GM21447 (cell line): Measurements from ENCODE around the gene STARD13.

Experiments used
- ATAC-seq: cut with Tn5 transposase; IDR thresholded peaks from one replicate; pipeline ENCODE4 v1.9.1; 2021; ENCODE audit not compliant: unreplicated experiment

The STARD13 gene

DNA sequence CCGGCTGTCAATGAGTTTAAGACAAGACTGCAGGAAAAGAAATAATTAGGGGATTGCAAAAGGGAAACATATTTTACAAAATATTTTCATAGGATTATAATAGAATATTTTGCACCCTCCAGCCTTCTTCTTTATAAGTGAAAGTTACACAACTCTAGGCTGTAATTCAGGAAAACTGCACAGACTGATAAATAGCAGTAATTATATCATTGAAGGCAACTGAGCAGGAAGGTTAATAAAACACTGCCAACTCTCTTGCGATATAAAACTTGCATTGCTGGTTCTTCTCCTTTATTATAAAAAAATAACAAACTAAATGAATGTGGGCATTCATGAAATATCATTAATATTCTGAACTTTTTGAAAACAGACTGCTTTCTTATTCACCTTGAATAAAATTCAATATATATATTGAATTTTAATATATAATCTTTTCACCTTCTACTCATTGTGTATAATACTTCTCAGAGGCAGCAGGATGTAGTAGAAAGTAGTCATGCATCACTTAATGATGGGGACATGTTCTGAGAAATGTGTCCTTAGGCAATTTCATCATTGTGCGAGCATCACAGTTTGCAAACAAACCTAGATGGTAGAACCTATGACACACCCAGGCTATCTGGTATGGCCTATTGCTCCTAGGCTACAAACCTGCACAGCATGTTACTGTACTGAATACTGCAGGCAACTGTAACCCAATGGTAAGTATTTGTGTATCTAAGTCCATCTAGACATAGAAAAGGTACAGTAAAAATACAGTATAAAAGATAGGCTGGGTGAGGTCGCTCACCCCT is 24.9 kb upstream of the STARD13 start:
- no peak for ATAC-seq

DNA sequence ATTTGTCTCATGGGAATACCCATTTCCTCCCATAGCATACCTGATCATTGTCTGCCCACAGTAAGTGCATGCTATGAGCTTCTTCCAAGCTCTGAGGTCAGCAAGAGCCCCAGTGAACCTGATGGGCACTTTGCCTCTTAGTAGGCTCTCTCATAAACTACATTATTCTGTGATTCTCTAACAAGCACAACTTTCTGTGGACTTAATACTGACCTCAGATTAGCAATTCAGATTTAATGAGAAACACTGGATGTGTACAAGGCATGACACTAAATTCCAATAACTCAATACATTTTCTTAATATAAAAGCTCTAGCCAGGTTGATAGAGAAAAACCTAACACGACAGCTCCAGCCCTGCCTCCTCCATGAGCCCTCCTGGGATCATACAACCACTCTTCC is 23.3 kb upstream of the STARD13 start:
- no peak for ATAC-seq

DNA sequence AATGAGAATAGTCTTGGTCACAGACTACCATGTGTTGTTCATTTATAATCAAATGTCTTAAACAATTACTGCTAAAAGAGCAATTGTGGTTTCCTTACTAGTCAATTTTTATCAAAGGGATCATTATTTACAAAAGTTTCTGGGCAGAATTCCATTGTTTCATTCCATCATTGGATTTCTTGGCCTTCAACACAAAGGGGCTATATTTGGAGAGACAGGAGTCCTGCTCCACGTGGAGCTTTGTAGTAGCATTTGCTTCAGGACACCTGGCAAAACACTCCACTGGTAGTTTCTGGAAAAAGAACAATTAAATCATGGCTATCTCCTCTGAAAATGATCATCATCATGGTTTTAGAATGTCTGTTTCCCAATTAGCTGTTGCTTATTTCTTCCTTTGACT is 22.3 kb upstream of the STARD13 start:
- ATAC-seq: no peak

DNA sequence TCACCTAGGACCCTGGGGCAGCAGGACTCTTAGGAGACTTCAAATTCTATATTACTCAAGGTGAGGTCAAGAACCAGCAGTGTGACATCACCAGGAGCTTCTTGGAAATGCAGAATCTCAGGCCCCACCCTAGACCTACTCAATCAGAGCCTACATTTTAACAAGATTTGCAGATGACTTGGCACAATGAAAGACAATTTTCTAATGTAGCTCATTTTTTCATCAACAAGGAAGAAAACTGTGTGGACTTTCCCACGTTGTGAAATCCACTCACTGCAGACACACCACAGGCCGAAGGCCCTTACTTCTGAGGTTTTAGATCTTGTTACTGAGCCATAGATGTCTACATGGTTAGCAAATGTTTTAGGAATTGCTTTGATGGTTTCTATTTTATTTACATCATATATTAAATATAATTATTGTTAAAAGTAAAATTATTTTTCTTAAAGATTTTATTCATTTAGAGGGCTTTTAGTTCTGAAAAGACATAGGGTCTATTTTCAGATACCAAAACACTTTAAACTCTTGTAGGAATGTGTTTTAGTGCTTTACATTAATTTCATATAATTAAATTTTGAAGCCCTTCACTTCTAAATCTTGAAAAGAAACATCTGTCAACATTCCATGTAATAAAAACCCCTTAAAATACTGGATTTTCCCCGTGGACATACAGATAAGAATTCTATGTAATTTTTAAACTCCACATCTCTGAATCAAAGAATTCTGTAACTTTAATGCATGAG is 18.5 kb upstream of the STARD13 start:
- ATAC-seq: no peak

- no peak for ATAC-seq
These were observed 14.1 kb upstream of the STARD13 start for GRCh38 chr13:33299626-33300025.

- ATAC-seq: no peak
These were observed 11.4 kb upstream of the STARD13 start for GRCh38 chr13:33296793-33297425.

DNA sequence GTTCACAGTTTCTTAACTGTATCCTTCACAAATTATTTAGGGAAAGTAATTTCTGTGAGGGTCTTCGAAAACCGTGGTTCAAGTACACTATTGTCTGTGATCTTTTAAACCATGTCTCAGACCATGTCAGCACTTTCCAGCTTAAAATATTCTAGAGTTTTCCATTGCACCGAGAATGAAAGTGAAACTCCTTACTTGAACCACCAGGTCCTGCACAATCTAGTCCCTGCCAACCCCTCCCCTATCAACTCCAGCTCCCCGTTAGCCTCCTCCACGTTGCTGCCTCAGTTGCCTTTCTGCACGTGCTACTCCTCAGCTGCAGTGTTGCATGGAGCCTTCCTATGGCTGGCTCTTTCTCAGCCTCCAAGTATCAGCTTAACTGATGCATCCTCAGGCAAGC is 7.2 kb upstream of the STARD13 start:
- no peak for ATAC-seq

GRCh38 chr13:33290421-33290965 is 4.9 kb upstream of the STARD13 start:
- no peak for ATAC-seq

- ATAC-seq: no peak
These were observed 4.4 kb upstream of the STARD13 start for GRCh38 chr13:33289966-33290365.

DNA sequence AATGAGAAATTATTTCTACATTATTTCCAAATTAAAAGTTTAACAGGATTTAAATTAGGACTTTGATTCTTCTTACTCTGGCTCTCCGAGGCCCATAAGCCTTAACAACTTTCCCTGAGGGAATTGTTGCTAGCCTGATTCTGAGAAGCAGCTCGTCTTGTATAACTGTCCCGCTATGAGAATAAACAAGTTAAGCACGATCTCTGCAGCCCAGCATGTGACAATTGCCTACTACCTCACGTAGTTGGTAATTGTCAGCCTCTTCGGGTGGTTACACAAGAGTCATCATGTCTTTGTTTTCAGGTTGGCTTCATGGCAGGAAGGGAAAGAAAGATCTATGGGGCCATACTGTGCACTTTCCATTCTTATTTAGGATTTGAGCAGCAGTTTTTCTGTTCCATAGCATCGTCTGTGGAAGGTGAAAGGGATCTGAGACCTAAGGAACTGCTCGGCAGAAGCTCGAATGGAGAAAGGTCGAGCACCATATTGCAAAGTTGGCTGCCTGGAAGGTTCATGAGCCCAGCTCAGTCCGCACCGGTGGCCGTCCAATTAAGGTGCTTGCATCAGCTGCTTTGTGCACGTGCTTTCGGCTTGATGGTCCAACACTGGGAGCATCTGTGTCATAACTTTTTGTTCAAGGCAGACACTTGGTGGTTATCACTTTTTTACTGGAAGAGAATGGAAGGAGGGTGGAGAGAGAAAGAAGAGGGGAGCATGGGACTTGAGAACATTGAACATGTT is 1.8 kb upstream of the STARD13 start:
- no peak for ATAC-seq

GRCh38 chr13:33286128-33286527 is 573 bp upstream of the STARD13 start:
- no peak for ATAC-seq

DNA sequence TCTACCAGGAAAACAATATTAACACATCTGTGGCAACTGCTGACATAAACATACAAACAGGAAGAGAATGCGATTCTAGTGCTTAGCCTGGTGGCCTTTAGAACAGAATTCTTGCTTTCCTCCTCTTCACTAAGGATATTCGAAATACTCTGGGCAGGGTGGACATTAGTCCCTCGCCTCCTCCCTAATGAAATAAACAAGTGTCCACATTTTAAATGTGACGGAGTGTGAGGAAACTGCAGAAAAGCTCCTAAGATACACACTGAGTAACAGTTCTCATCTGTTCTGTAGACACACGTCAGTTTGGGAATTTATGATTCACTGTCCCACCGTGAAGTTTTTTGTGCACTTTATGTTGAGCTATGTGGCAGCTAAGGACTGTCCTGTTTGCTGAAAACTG is 639 bp downstream of the STARD13 start:
- no peak for ATAC-seq

DNA sequence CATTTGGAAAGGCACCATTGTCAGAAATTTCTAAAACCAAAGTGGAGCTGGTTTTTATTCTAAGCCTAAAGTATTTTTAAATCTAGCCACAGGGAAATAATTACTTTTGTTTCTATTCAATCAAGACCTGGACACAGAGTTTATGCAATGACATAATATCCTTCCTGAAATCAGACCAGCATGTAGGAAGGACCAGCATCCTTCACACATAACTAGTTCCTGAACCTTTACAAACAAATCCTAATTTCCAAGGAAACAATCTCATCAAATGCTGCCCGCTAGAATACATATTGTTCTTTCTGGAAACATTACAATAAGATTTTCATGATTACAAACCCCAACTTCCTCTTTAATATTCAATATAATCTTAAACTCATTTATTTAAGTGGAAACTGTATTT is 1.5 kb downstream of the STARD13 start:
- no peak for ATAC-seq

DNA sequence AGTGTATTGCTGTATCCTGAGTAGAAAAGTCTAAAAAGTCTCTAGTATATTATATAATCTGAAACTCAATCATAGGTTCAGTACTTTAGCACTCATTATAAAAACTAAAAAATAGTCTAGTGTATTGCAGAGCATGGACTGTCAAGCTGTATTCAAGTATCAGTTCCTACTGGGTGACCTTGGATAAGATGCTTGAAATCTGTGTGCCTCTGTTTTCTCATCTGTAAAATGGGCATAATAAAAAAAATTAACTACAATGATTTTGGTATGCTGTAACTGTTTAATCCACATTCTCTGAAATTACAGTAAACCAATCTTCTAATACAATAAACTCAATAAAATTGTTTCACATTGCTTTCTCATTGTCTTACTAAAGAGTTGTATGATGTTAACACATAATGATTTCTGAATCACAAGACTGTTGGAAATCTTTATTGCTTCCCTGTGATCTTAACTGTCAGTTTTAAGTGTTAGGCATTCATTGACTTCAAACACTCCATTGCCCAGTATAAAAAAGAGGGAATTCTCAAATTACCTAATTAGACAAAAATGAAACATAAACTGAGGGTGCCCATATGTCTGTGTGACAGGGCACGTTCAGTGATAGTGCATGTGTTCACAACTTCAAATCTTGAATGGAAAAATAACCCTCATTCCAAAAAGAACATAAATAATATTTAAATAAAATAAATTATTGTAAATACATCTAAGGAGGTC is 2.2 kb downstream of the STARD13 start:
- no peak for ATAC-seq

- ATAC-seq: no peak
These were observed 3.5 kb downstream of the STARD13 start for GRCh38 chr13:33281951-33282595.

DNA sequence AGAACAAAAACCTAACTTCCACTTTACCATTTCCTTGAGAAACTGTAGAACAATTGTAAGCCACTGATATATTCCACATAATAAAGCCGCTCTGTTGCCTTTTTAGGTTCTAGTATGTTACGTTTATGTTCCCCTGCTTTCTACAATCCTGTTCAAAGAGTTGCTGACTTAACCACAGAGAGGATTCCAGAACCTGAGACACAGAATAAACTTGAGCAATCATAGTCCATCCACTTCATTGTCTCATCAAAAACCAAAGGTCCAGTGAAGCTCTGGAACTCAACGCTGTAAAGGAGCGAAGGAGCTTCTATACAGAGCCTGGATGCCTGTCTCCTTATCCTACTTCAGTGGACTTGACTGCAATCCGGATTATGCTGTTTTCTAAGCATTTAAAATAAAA is 4.6 kb downstream of the STARD13 start:
- no peak for ATAC-seq

DNA sequence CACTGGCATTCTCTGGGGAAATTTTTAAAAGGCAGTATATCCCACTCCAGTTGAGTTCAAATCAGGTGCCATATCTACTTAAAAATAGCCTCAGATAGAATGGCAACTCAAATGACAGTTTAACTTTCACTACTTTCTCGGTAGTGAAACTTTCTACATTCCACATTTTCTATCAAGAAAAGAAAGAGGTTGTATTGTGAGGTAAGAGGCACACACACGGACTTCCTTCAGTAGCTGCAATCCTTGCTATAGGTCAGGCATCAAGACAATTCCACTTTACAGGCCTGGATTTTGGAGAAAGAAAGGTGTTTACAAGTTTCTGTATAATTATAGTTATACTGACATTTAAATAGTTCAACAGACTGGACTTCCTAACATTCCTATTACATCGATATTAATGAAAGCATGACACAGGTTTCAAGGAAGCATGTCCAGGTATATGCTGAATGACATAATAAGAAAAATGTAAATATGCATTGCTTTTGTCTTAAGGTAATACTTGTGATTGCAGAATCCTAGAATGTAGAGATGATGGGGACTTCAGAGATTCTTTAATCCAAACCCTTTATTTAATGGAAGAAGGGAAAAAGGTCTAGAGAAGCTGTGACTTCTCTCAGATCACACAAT is 5.2 kb downstream of the STARD13 start:
- ATAC-seq: no peak

DNA sequence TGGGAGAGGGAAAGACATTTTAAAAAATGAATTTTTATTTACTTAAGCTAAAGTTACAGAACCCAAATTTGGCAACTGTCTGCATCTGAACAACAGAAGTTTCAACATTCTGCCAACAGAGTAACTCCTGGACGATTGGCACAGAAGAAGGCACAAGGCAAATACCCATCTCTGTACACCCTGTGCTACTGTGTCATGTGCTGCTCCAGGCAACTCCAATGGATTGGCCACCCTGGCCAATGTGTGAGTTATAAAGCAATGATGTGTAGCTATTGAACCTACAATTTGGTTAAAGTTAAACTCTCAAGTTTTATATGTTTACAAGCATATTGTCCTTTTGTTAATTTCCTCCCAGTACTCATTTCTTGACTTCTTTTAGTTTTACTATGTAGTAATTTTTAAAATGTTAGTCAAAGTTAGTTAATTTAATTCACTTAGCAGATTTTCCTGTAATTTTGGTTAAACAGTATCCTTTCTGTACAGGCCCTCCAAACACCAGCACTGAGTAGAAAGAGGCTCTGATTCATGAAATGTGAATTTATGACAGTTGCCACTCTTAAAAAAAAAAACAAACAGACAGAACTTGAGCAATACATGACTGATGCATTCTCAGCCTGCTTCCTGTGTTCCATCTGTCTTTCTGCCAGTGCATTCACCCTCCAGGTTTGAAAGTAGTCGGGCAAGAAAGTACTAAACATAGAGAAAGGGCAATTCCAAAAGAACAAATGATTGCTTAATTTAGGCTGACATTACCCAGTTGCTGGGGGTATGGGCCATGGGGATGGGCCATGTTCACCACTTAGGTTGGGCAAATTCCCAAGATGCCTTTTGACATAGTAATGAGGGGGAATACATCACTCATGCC is 5.9 kb downstream of the STARD13 start:
- no peak for ATAC-seq

- ATAC-seq: no peak
These were observed 6.6 kb downstream of the STARD13 start for GRCh38 chr13:33278913-33279312.
